ENCODE data around the gene NINJ2.

DNA sequence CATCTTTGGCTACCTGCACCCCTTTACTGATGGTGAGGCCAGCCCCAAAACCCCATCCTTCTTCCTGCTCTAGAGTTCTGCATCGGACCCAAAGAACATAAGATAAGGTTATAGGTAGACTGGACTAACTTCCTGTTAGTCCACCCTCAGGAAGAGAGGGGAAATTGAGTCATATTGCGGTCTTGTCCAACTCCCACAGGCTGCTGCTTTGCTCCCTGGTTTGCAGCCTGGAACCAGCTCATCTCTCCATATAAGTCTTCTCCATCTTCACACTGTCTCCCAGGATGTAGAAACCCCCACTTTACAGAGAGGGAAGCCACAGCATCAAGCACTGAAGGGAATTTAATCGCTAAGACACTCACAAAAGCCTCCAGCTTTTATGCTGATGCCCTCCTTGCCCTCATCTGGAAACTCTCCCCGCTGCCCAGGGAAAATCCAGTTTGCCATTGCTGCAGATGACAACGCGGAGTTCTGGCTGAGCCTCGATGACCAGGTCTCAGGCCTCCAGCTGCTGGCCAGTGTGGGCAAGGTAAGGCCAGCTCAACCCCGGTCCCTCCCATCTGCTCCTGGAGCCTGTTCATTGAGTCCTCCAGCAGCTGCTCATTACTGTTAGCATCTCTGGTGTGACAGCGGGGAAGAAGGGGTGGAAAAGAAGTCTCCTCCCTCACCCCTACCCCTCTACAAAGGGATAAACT lies 118.2 kb downstream of the NINJ2 start:
- TF ChIP-seq POLR2A (IDR thresholded peaks at IDR 0.05) (no peak), EP300 (IDR thresholded peaks at IDR 0.05) (no peak)
- TF ChIP-seq, protein P1, sequence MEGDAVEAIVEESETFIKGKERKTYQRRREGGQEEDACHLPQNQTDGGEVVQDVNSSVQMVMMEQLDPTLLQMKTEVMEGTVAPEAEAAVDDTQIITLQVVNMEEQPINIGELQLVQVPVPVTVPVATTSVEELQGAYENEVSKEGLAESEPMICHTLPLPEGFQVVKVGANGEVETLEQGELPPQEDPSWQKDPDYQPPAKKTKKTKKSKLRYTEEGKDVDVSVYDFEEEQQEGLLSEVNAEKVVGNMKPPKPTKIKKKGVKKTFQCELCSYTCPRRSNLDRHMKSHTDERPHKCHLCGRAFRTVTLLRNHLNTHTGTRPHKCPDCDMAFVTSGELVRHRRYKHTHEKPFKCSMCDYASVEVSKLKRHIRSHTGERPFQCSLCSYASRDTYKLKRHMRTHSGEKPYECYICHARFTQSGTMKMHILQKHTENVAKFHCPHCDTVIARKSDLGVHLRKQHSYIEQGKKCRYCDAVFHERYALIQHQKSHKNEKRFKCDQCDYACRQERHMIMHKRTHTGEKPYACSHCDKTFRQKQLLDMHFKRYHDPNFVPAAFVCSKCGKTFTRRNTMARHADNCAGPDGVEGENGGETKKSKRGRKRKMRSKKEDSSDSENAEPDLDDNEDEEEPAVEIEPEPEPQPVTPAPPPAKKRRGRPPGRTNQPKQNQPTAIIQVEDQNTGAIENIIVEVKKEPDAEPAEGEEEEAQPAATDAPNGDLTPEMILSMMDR (IDR thresholded peaks at IDR 0.05): no peak
